ES-I3 (cell line): ENCODE results near the gene TXNL4B.
A peak's percentile ranks its signal among the peaks of the same experiment; 100 is the strongest.

Experiments
- H3K36me3 ChIP-seq: 2 replicates; pipeline ENCODE4 v1.6.1; 2013; ENCODE audit warnings: mild to moderate bottlenecking, low read length, control low read depth, moderate library complexity; ENCODE audit not compliant: insufficient read depth
- H3K4me1 ChIP-seq: 2 replicates; pipeline ENCODE4 v1.6.1; 2013; ENCODE audit warnings: mild to moderate bottlenecking, control low read depth, low read length; ENCODE audit not compliant: insufficient read depth
- H3K9ac ChIP-seq: 2 replicates; pipeline ENCODE4 v1.6.1; 2013; ENCODE audit warnings: low read depth, mild to moderate bottlenecking, low read length, moderate library complexity
- H3K9me3 ChIP-seq: 2 replicates; pipeline ENCODE4 v1.6.1; 2013; ENCODE audit warnings: mild to moderate bottlenecking, low read length, moderate library complexity; ENCODE audit not compliant: control insufficient read depth, insufficient read depth

The TXNL4B gene

GRCh38 chr16:72093448-72094265 lies at the start of gene TXNL4B, which contains the start of gene DHX38:
Gene TXNL4B (minus strand): TSS chr16:72093620. CDS start chr16:72090749, 2,871 bp downstream.
Gene DHX38 (plus strand): TSS chr16:72093847. CDS start chr16:72096158, 2,311 bp downstream.
- peak within 1 kb of the TSS; percentile 89 for H3K9ac ChIP-seq
- peaks cover 6% of the 10 kb centered on the region for H3K4me1 ChIP-seq
- H3K9me3 ChIP-seq: no peaks in the 10 kb centered on the region

GRCh38 chr16:72142476-72142875 lies 49.1 kb upstream of the TXNL4B start:
- Histone ChIP-seq H3K4me1 (no peaks in the 10 kb centered on the region), H3K9me3 (no peaks in the 10 kb centered on the region), H3K36me3 (no peaks in the 10 kb centered on the region)

More at GRCh38 chr16:72093448-72094265, at the start of gene TXNL4B, which contains the start of gene DHX38:
- H3K36me3 ChIP-seq: peaks cover 5% of the 10 kb centered on the region; the same call in 1 of the 2 replicates

GRCh38 chr16:72139908-72140307 lies 46.5 kb upstream of the TXNL4B start:
- no peak overlapping the region for H3K9ac ChIP-seq
- no peaks in the 10 kb centered on the region for H3K4me1 ChIP-seq
- H3K9me3 ChIP-seq: no peaks in the 10 kb centered on the region
- H3K36me3 ChIP-seq: no peaks in the 10 kb centered on the region

More at GRCh38 chr16:72142476-72142875, 49.1 kb upstream of the TXNL4B start:
- H3K9ac ChIP-seq: no peak overlapping the region

- no peaks in the 10 kb centered on the region for H3K9me3 ChIP-seq
- H3K9ac ChIP-seq: no peak overlapping the region
- no peaks in the 10 kb centered on the region for H3K36me3 ChIP-seq
- no peaks in the 10 kb centered on the region for H3K4me1 ChIP-seq
Measured at GRCh38 chr16:72138064-72138572, 44.7 kb upstream of the TXNL4B start.

- Histone ChIP-seq H3K36me3 (no peaks in the 10 kb centered on the region), H3K9me3 (no peaks in the 10 kb centered on the region), H3K4me1 (no peaks in the 10 kb centered on the region), H3K9ac (no peak overlapping the region)
Measured at GRCh38 chr16:72137380-72138063, 44.1 kb upstream of the TXNL4B start.

GRCh38 chr16:72134507-72134906 lies 41.1 kb upstream of the TXNL4B start:
- Histone ChIP-seq H3K36me3 (no peaks in the 10 kb centered on the region), H3K9ac (no peak overlapping the region), H3K4me1 (peaks cover 7% of the 10 kb centered on the region; the same call in 1 of the 2 replicates), H3K9me3 (no peaks in the 10 kb centered on the region)

GRCh38 chr16:72132726-72133125 lies 39.3 kb upstream of the TXNL4B start:
- Histone ChIP-seq H3K36me3 (no peaks in the 10 kb centered on the region; the same call in 1 of the 2 replicates), H3K4me1 (peaks cover 7% of the 10 kb centered on the region; the same call in 1 of the 2 replicates), H3K9ac (no peak overlapping the region), H3K9me3 (no peaks in the 10 kb centered on the region)

GRCh38 chr16:72131036-72131435 lies 37.6 kb upstream of the TXNL4B start:
- Histone ChIP-seq H3K9ac (no peak overlapping the region), H3K9me3 (no peaks in the 10 kb centered on the region), H3K4me1 (peaks cover 7% of the 10 kb centered on the region; the same call in 1 of the 2 replicates), H3K36me3 (no peaks in the 10 kb centered on the region; the same call in 1 of the 2 replicates)

- Histone ChIP-seq H3K4me1 (peaks cover 13% of the 10 kb centered on the region), H3K9me3 (no peaks in the 10 kb centered on the region), H3K36me3 (no peaks in the 10 kb centered on the region; the same call in 1 of the 2 replicates), H3K9ac (no peak overlapping the region)
Measured at GRCh38 chr16:72129976-72130656, 36.7 kb upstream of the TXNL4B start.

- Histone ChIP-seq H3K4me1 (peaks cover 15% of the 10 kb centered on the region), H3K36me3 (no peaks in the 10 kb centered on the region; the same call in 1 of the 2 replicates), H3K9me3 (no peaks in the 10 kb centered on the region), H3K9ac (no peak overlapping the region)
Measured at GRCh38 chr16:72128701-72129100, 35.3 kb upstream of the TXNL4B start.

GRCh38 chr16:72126429-72126765 lies 33.0 kb upstream of the TXNL4B start:
- no peaks in the 10 kb centered on the region for H3K9me3 ChIP-seq
- H3K9ac ChIP-seq: no peak overlapping the region
- no peaks in the 10 kb centered on the region; the same call in 1 of the 2 replicates for H3K36me3 ChIP-seq
- H3K4me1 ChIP-seq: peaks cover 15% of the 10 kb centered on the region

- no peak overlapping the region for H3K9ac ChIP-seq
- H3K36me3 ChIP-seq: no peaks in the 10 kb centered on the region; the same call in 1 of the 2 replicates
- H3K4me1 ChIP-seq: peaks cover 11% of the 10 kb centered on the region
- no peaks in the 10 kb centered on the region for H3K9me3 ChIP-seq
Measured at GRCh38 chr16:72125635-72126428, 32.4 kb upstream of the TXNL4B start.

- Histone ChIP-seq H3K9me3 (no peaks in the 10 kb centered on the region), H3K9ac (no peak overlapping the region), H3K36me3 (no peaks in the 10 kb centered on the region; the same call in 1 of the 2 replicates), H3K4me1 (peaks cover 8% of the 10 kb centered on the region)
Measured at GRCh38 chr16:72124761-72125634, 31.6 kb upstream of the TXNL4B start.
